HG03108 (cell line): ENCODE measurements around the gene ANKRD17.

Source experiments
- ATAC-seq: cut with Tn5 transposase; IDR thresholded peaks from one replicate; pipeline ENCODE4 v1.9.1; 2021; ENCODE audit warnings: moderate library complexity; ENCODE audit not compliant: unreplicated experiment

The ANKRD17 gene

GRCh38 chr4:73133784-73134183 is 124.8 kb downstream of the ANKRD17 start:
- no peak for ATAC-seq

GRCh38 chr4:73131281-73131680 is 127.3 kb downstream of the ANKRD17 start:
- ATAC-seq: no peak

- ATAC-seq: no peak
Observed at GRCh38 chr4:73129319-73129718, 129.3 kb downstream of the ANKRD17 start.

- no peak for ATAC-seq
Observed at GRCh38 chr4:73127839-73128453, 130.7 kb downstream of the ANKRD17 start.

GRCh38 chr4:73109493-73109892 is 149.1 kb downstream of the ANKRD17 start:
- ATAC-seq: no peak

DNA sequence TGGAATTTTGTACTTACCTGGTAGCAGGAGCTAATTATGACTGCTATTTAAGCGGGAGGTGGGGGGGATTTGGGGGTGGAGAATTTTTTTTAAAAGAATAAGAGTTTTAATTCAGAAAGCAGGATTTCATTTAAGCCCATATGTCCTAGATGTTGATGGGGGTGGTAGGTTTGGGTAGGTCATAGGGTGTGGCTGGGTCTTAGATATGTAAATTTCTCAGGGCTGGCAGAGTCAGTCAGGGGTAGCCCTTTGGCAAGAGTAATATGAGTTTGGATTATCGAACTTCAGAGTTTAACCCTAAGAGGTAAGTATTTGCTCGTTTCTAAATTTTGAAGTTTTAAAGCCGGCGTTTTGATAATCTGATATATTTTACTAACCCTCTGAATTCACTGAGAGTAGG is 153.9 kb downstream of the ANKRD17 start:
- no peak for ATAC-seq

DNA sequence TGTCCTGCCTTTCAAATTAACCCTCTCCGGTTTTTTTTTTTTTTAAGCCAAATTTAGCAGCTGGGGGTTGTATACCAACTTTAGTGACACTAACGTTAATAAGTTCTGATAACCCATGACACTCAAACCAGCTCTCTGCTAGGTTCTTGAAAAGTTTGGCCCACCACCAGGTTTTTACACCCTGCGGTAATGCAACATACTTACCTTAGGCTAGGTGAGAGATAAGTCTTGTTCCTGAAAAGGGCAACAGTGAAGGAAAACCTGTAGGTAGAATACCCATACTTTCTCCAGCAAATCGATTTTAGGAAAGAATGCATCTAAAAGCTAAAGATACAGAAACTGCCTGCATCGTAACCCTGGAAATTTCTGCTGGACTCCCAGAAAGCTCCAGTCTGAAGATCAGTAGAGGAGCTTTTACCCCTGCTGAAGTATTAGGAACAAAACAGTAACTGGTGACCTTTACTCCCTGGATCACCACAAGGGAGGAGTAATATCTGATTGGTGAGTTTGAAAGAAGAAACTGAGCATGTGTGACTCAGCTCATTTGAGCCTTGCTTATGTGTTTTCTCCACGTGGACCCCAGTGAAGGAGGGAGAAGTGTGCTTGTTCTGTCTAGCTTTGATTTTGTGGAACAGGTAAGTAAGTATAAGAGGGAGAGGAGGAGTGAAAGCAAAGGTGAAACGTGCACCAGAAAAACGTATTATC is 154.6 kb downstream of the ANKRD17 start:
- no peak for ATAC-seq

DNA sequence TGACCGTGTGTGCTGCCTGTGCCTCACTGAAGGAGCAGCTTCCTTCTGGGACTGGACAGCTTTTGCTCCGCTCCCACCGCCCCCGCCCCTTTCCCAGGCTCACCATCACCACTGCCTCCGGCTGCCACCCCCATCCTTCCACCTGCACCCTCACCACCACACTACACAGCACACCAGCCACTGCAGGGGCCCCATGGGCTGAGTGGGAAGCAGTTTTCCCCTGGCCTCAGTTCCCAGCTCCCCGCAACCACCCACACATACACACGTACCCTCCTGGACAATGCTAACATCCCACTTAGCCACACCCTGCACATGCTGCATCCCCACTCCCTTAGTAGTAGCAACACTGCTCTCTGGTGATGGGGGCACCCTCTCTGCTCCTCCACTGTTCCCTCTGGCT is 159.5 kb downstream of the ANKRD17 start:
- ATAC-seq: no peak

DNA sequence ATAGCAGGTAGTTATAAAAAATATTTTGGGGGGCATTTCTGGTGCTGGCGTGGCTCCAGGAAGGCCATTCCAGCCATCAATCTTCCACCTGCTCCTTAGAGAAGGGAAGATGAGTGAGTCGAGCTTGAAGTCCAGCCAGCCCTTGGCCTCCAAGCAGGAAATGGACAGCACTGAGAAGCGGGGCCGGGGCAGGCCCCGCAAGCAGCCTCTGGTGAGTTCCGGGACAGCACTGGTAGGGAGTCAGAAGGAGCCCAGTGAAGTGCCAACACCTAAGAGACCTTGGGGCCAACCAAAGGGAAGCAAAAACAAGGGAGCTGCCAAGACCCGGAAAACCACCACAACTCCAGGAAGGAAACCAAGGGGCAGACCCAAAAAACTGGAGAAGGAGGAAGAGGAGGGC is 159.9 kb downstream of the ANKRD17 start:
- no peak for ATAC-seq

- ATAC-seq: no peak
Observed at GRCh38 chr4:73098016-73098415, 160.6 kb downstream of the ANKRD17 start.

GRCh38 chr4:73092868-73093267 is 165.7 kb downstream of the ANKRD17 start:
- no peak for ATAC-seq

- ATAC-seq: no peak
Observed at GRCh38 chr4:73090738-73091137, 167.9 kb downstream of the ANKRD17 start.

- ATAC-seq: no peak
Observed at GRCh38 chr4:73087871-73088270, 170.7 kb downstream of the ANKRD17 start.

GRCh38 chr4:73086095-73086868 is 172.3 kb downstream of the ANKRD17 start:
- ATAC-seq: no peak

DNA sequence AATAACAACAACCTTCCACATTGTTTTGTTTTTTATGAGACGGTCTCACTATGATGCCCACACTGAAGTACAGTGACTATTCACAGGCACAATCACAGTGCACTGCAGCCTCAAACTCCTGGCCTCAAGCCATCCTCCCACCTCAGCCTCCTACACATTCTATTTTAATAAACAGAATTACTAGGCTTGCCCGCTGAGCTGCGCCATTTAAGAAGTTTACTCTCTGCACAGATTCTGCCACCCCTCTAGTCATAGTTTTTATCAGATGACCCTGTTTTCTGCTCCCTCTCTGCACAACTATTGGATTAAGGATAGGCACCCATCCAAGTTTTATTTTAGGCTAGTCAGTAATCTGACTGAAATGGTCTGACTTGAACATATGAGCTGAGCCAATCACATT is 177.8 kb downstream of the ANKRD17 start:
- ATAC-seq: no peak

DNA sequence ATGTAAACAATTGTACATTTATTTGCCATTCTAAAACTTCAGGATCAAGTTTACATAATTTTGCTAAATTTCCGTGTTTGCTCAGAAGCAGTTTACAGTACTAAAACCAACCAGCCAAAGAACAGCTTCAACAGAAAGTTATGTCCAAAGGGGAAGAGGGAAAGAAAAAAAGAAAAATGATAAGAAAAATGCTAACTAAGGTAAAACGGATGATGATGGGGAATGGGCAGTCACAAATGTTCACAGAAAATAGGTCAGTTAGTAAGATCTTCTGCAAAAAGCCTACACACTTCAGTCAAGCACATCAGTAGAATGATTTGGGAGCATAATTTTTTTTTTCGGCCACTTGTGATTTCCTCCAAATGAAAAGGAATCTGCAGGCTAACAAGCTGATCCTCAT is 182.8 kb downstream of the ANKRD17 start:
- no peak for ATAC-seq

GRCh38 chr4:73070074-73070390 is 188.6 kb downstream of the ANKRD17 start:
- ATAC-seq: peak; percentile 8

- ATAC-seq: peak; percentile 86
Observed at GRCh38 chr4:73069338-73070073, 189.1 kb downstream of the ANKRD17 start, which contains the start of gene COX18. Gene COX18 (minus strand): TSS chr4:73069716. CDS start chr4:73069649, 67 bp downstream.

- ATAC-seq: no peak
Observed at GRCh38 chr4:73068491-73069337, 189.9 kb downstream of the ANKRD17 start.

DNA sequence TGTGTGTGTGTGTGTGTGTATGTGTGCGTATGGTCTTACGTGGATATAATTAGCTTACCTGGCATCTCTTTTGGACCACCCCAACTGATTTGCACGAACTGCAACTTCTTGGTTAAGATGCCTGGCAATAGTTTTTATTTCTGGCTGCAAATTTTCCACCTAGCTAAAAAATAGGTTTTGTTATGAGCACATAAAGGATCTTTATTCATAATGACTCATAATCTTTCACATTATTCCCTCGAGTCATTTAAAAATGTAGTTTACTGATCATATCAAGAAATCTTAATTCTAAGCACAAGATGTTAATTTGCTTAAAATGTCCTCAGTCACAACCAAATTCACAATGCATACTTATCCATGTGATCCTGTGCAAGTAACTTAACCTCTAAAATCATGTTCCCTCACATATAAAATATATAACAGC is 190.6 kb downstream of the ANKRD17 start:
- no peak for ATAC-seq
